Putamen (tissue), 1 donor: ENCODE measurements around the gene RGS10.

Source experiments
- DNase-seq: peaks from one replicate; pipeline ENCODE4 v3.0.0-alpha.2; 2016; ENCODE audit warnings: low spot score

Gene RGS10

GRCh38 chr10:119518176-119518575 lies 24.3 kb downstream of the RGS10 start:
- DNase-seq, result no peak

DNA sequence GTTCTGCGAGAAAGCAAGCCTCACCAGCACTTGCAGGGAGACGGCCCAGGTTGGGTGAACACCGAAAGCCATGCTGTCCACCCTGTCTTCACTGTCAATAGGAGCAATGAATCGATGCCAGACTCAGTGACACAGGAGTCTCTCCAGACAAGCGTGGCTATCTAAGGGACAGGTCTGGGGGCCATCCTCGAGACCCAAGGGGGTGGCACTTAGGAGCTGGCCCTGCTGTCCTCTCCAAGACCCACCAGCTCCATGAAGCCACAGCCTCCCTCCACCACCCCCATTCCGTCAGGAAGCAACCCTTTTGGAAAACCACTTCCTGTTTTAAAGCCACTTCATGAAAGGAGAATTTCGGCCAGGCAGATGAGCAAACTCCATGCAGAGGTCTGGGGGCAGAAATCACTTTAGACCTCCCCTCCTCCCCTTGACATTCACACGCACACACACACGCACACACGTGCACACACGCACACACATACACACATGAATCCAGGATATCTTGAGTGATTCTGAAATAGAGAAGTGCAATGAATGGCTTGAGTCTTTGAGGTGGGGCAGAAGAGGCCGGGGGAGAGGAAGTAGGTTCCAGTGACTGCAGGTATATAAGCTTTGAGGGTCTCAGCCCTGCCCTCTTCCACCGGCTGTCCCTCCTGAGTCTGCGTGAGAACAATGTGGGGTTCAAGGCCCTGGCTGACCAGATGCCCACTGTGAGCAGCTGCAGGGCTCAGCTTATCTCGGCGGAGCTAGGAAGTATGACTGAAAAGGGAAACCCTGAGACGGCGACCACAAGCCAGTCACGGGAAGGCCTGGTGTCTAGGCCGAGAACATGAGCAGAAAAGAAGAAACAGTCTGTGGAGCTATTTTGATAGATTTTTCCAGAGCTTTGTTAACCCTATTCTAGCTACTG lies 25.0 kb downstream of the RGS10 start:
- no peak for DNase-seq

DNA sequence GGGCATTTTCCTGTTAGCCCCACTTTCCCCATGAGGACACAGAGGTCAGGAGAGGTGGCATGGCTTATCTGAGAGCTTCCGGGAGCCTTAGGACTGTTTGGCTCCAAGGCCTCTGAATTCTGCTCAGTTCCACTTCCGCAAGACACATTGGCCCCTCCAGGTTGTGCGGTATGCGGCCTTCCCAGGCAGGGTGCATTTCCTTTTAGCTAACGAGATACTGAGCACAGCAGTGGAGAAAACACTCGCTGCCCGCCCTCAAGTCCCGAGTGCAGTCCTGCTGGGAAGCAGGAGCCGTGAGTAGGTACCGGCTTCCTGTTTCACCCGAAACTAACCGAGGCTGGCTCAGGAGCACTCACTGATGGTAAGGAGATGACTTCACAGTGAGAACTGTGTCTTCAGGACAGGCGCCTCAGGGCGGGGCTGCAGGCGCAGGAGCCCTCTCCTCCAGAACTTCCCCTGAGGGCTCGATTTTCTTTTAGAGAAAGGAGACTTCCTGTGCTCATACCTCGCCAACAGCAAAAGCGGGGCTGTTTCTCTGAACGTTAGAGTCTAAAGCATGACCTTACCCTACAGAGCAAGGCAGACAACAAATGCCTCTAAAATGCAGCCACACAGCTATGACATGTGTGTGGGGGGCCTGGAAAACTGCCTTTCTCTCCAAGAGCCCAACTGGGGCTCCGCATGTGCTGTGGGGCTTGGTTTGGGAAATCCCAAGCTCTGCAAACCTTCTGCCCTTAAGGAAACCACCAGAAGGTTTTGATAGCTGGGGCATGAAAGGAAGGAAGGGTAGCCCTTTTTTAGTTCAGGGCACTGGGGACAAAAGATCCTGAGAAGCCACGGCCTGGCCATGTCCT lies 25.9 kb downstream of the RGS10 start:
- DNase-seq, result no peak

- no peak for DNase-seq
These were observed 26.9 kb downstream of the RGS10 start for GRCh38 chr10:119515511-119516045.

DNA sequence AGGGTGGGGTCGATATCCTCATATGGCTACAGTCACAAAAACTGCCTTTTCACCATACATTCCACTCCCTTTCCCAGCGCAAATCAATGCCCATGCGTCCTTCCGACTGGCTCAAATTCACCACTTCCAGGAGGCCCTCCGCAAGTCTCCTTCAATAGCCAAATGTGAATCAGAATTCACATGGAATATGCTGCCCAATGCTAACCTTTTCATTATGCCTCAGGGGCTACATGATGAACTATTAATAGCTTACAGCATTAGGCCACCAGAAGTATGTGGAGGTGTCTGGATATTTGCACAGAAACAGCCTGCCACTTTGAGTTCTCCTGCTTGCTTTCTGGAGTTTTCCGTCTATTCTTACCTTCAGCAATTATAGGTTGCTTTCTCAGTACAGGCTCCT lies 27.7 kb downstream of the RGS10 start:
- no peak for DNase-seq

GRCh38 chr10:119511828-119512515 lies 30.5 kb downstream of the RGS10 start:
- no peak for DNase-seq

- no peak for DNase-seq
These were observed 32.5 kb downstream of the RGS10 start for GRCh38 chr10:119509909-119510451.

GRCh38 chr10:119507115-119507514 lies 35.4 kb downstream of the RGS10 start:
- no peak for DNase-seq

DNA sequence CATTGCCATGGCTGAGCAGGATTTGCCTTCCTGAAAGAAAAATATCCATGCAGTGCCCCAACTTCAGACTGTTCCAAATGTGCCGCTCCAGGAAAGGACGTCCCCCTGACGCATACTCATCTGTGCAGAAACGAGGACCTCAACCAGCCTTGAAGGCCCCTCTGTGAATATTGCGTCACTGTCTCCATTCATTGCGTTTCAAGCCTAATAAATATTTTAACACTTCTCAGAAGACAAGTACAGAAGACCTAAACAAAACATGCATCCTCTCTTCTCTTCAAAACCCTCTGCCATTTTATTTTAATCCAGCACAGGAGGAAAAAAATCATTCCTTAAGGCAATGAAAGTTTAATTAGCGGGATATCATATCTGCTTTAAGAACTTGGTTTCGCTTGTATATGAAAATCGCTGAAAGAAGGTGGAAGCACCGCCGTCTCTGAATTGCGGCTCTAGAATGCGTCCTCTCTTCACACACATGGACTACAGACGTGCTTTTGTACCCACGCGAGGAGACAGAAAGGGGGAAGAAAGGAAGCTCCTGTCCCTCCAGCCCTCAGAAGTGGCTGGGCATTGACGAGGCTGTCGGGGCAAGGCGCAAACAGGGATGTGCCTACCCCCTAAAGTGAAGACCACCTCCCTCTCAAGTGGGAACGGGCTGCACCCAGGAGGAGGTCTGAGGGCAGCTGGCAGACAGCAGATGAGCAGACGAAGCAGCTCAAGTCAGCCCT lies 36.8 kb downstream of the RGS10 start:
- no peak for DNase-seq

DNA sequence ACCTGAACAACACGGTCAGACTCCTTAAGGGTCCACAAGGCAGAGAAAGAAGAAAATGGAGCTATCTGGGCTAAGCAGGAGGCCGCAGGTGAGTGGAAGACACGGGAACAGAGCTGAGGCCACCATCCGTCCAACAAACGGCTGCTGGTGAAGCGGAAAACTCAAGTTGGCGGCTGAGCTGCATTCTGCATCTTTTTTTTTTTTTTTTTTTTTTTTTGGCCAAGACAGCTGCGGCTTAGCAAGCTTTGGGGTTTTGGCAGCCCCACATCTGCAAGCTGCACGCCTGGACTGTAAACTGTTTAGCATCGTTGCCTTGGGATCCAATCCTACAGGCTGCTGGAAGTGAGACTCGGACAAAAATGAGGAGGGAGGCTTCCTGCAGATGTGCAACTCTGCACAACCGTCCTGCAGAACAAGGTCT lies 37.4 kb downstream of the RGS10 start:
- DNase-seq, result no peak

DNA sequence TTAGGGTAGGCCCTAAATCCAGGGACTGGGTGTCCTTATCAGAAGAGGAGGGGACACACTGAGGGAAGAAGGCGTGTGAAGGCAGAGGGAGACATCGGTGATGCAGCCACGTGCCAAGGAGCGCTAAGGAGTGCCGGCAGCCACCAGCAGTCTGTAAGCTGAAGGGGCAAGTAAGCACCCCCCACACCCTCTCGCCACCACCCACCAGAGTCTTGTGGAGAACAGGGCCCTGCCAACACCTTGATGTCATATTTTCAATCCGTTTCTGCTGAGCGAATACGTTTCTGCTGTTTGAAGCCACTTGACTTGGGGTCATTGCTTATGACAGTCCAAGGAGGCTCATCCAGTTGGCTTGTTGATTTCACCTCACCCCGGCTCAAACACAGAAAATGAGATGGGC lies 37.9 kb downstream of the RGS10 start:
- no peak for DNase-seq

- DNase-seq, result no peak
These were observed 38.7 kb downstream of the RGS10 start for GRCh38 chr10:119503821-119504220.

GRCh38 chr10:119502618-119503155 lies 39.8 kb downstream of the RGS10 start:
- no peak for DNase-seq

DNA sequence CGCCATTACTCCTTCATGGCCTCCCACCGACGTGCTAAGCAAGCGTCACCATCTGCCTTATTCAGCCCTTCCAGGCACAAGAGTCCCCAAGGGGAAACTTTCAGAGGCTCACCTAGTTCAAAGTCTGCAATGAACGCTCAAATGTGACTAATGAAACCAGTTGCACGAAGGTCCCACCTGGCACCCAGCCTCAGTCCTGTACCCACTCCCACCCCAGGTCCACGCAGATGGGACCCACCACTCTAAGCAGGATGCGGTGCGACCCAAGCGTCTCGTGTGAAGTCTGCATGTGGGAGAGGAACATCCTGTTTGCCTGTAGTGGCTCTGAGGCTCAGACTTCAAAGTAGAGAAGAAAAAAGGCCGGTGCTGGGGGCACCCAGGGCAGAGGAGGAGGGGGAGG lies 40.3 kb downstream of the RGS10 start:
- no peak for DNase-seq

- DNase-seq, result no peak
These were observed 40.8 kb downstream of the RGS10 start for GRCh38 chr10:119501690-119502089.

DNA sequence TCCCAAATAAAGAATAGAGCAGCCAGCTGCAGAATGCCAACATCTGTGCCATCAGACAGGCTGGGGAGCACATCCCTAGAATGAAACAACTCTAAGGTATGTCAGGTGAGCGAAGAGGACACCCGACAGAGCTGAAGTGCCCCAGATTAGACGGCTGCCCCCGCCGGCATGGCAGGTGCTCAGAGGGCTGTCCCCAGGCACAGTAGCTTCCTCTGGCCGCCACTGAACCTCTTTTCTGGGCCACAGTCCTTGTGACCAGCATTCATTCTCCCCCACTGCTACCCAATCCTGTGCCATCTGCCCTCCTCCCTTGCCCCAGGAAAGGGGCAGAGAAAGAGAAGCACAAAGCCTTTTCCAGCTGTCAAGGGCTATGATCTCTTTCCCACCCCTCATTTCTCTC lies 41.7 kb downstream of the RGS10 start:
- DNase-seq, result no peak

DNA sequence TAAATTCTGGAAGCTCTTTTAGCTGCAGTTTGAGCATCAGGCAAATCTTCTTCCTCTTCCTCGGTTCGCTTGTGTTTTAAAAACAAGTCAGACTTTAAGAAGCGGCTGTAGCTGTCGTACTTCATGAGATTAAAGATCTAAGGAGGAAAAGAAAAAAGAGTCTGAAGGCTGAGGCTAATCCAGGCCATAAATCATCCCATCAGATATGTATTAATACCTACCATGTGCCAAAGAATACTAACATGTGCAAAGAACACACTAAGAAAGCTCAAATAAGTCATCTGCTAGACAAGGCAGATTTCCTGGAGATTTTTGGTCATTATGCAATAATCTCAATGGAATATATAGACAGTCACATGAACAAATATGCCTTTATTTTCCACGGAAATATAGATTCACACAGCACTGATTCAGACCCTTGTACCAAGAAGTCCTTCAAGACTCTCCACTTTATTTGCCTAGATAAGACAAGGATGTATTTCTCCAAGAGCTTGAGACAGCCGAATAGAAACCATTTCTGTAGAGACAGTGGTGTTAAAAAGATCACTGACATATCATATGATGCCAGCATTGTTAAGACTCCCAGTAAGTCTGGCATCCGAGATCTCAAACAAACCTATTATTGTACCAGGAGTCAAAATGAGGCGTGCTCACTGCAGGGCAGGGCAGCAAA lies 42.3 kb downstream of the RGS10 start:
- no peak for DNase-seq

GRCh38 chr10:119499677-119500002 lies 42.9 kb downstream of the RGS10 start:
- no peak for DNase-seq

- DNase-seq, result no peak
These were observed 43.4 kb downstream of the RGS10 start for GRCh38 chr10:119498889-119499676.

GRCh38 chr10:119497243-119497642 lies 45.3 kb downstream of the RGS10 start:
- DNase-seq, result no peak
